Testis (tissue), 3 donors: ENCODE data around the gene CPN1. TPM values are rescaled to one million over a fixed set of nuclear protein-coding genes. Genes with fewer than 3 reads are reported as not detected.

Experiments
- DNase-seq: peaks from one replicate; pipeline ENCODE4 v3.0.0-alpha.2; 2019
- H3K27ac ChIP-seq, 2 donors: fragments of 200-600 bp; sonication (generic); one replicate each; pipeline ENCODE4 v1.5.1; 2019
- H3K27me3 ChIP-seq: fragments of 200-600 bp; sonication (generic); one replicate; pipeline ENCODE4 v1.5.1; 2019
- H3K36me3 ChIP-seq: fragments of 200-600 bp; sonication (generic); one replicate; pipeline ENCODE4 v1.5.1; 2017; ENCODE audit warnings: low read depth; ENCODE audit errors: missing control alignments
- H3K4me1 ChIP-seq: fragments of 200-600 bp; sonication (generic); one replicate; pipeline ENCODE4 v1.5.1; 2019
- H3K4me3 ChIP-seq, 2 donors: fragments of 200-600 bp; sonication (generic); one replicate each; pipeline ENCODE4 v1.5.1; 2017 to 2019
- H3K9me3 ChIP-seq: fragments of 200-600 bp; sonication (generic); one replicate; pipeline ENCODE4 v1.5.1; 2017
- POLR2A ChIP-seq: fragments of 450-650 bp; IDR thresholded peaks from one replicate; pipeline ENCODE4 v1.6.1; 2017; ENCODE audit warnings: antibody characterized with exemption, mild to moderate bottlenecking, moderate library complexity
- WGBS, 2 donors: methylation state at CpG; one replicate each; pipeline ENCODE4 v1.1.5; 2018; 5-methylcytosine and 5-hydroxymethylcytosine counted together
- intact Hi-C: fragments of 100-400 bp; cut with DNase I; formaldehyde crosslinking; loops from one replicate; pipeline ENCODE4 v1.15.1; 2023; ENCODE audit warnings: low total_unique reads
- polyA plus RNA-seq: library from polyadenylated mRNA; stranded (reverse); fragments of 350-450 nt; fragmentation: Illumina TruSeq; extraction: RNeasy Lipid Tissue Mini Kit (QIAGEN cat#74804); gene quantifications from one replicate; pipeline ENCODE4 v1.2.3, GENCODE V29; 2014; ENCODE audit warnings: low read depth, low replicate concordance; ENCODE audit not compliant: insufficient read depth
- total RNA-seq, 2 donors: library from RNA; depleted of rRNA; stranded (reverse); fragments of >200 nt; gene quantifications; one replicate each; pipeline ENCODE4 v1.2.3, GENCODE V29; 2016
- TF ChIP-seq, protein P1 (sequence below), 3 experiments: fragments of 450-650 bp in 2 of 3; fragments of 200-600 bp in 1 of 3; sonication (generic) in 1 of 3; IDR thresholded peaks; one replicate each; pipeline ENCODE4 v1.5.1; 2016 to 2019; ENCODE audit warnings: antibody characterized with exemption in 3 of 3, mild to moderate bottlenecking in 2 of 3, moderate library complexity in 1 of 3

Gene CPN1
- total and polyA plus RNA-seq, 3 donors from 2014 or later = 0.87 to 2.7 (median 2.4) TPM

DNA sequence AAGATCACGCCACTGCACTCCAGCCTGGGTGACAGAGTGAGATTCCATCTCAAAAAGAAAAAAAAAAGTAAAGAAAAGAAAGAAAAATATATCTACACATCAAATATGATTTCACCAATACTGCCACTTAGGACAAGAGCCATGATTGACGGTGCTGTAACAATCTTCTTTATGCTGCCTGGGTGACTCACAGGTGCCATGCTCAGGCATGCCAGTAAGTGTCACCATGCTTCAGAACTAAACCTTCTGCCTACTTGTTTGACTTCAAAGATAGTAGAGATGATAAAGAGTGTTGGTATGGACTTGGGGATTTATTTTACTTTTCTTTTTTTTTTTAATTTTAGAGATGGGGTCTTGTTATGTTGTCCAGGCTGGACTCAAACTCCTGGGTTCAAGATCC lies 38.3 kb downstream of the CPN1 start:
- Histone ChIP-seq H3K4me3 (no peak overlapping the region), H3K27ac (no peak overlapping the region), H3K36me3 (no peaks in the 10 kb centered on the region), H3K9me3 (no peaks in the 10 kb centered on the region), H3K27me3 (no peaks in the 10 kb centered on the region), H3K4me1 (peaks cover 12% of the 10 kb centered on the region)
- TF ChIP-seq, protein P1, sequence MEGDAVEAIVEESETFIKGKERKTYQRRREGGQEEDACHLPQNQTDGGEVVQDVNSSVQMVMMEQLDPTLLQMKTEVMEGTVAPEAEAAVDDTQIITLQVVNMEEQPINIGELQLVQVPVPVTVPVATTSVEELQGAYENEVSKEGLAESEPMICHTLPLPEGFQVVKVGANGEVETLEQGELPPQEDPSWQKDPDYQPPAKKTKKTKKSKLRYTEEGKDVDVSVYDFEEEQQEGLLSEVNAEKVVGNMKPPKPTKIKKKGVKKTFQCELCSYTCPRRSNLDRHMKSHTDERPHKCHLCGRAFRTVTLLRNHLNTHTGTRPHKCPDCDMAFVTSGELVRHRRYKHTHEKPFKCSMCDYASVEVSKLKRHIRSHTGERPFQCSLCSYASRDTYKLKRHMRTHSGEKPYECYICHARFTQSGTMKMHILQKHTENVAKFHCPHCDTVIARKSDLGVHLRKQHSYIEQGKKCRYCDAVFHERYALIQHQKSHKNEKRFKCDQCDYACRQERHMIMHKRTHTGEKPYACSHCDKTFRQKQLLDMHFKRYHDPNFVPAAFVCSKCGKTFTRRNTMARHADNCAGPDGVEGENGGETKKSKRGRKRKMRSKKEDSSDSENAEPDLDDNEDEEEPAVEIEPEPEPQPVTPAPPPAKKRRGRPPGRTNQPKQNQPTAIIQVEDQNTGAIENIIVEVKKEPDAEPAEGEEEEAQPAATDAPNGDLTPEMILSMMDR (IDR thresholded peaks at IDR 0.05) = no peak
- TF ChIP-seq POLR2A = no peak
- intact Hi-C loops = loop anchor here (10.0 kb wide), 1 partner anchor 199 kb away; no protein-coding TSS in a partner anchor
- no peak for DNase-seq
- 81 to 84% methylated on average over 2 of the region's 2 CpGs for WGBS, 2 donors

DNA sequence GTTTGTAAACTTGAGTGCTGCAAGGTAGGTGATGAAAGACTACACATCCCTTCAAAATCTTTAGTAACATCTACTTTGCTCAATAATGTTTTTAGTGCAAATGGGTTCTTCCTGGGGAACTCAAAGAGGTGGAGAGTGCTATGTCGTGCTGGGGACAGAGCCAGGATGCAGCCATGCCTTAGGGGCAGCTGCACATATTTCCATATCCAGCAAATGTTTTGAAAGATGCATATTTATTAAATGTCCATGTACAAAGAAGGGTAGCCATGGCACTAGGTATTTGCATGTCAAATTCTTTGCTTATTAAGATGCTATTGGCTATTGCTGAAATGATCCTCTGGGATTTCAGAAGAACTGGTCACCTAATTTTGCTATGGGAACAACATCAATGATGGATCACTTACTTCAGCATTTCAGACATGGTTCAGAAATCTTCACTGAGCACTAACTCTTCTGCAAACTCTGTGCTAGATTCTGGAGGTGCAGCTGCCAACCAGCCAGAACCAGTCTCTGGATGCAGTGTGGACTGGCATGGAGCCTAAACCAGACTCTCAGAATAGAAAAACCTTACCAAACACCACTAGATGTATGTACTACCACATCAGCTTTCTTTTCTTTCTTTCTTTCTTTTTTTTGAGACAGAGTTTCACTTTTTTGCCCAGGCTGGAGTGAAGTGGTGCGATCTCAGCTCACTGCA lies 40.2 kb downstream of the CPN1 start:
- intact Hi-C loops = loop anchor here (10.0 kb wide), 1 partner anchor 197 kb away; no protein-coding TSS in a partner anchor
- whole genome bisulfite sequencing, 2 donors = 76 to 82% methylated on average over 2 of the region's 2 CpGs
- Histone ChIP-seq H3K9me3 (no peaks in the 10 kb centered on the region), H3K4me3 (no peak overlapping the region), H3K27ac (no peak overlapping the region), H3K4me1 (peaks cover 12% of the 10 kb centered on the region), H3K36me3 (no peaks in the 10 kb centered on the region), H3K27me3 (no peaks in the 10 kb centered on the region)
- TF ChIP-seq, protein P1 (IDR thresholded peaks at IDR 0.05) = no peak
- no peak for TF ChIP-seq POLR2A
- no peak for DNase-seq

DNA sequence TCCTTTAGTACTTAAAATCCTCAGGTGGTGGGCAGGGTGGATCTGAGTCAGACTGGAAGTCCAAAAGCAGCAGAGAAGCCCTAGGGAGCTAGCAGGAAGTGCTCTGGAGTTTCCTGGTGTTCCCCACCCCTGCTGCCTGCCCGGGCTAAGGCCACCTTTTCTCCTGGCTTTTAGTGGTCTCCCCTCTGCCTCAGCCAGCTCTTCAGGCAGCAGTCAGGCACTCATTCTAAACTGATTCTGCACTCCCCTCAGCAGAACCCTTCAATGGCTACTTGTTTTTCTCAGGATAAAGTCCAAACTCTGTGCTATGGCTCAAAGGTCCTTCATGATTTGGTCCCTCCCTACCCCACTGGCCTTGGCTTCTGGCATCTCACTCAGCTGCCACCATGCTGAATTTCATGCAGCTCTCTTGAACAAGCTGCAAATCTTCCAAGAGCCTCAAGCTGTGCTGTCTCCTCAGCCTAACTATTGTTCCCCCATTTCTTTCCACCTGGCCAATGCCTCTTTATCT lies 43.1 kb downstream of the CPN1 start:
- Histone ChIP-seq H3K4me3 (no peak overlapping the region), H3K27me3 (no peaks in the 10 kb centered on the region), H3K36me3 (no peaks in the 10 kb centered on the region), H3K9me3 (no peaks in the 10 kb centered on the region), H3K4me1 (no peaks in the 10 kb centered on the region), H3K27ac (no peak overlapping the region)
- DNase-seq = no peak
- intact Hi-C loops = no loop called here
- 23 to 50% methylated on average over 1 of the region's 1 CpG for WGBS, 2 donors
- no peak for TF ChIP-seq POLR2A
- TF ChIP-seq, protein P1 (IDR thresholded peaks at IDR 0.05) = no peak

DNA sequence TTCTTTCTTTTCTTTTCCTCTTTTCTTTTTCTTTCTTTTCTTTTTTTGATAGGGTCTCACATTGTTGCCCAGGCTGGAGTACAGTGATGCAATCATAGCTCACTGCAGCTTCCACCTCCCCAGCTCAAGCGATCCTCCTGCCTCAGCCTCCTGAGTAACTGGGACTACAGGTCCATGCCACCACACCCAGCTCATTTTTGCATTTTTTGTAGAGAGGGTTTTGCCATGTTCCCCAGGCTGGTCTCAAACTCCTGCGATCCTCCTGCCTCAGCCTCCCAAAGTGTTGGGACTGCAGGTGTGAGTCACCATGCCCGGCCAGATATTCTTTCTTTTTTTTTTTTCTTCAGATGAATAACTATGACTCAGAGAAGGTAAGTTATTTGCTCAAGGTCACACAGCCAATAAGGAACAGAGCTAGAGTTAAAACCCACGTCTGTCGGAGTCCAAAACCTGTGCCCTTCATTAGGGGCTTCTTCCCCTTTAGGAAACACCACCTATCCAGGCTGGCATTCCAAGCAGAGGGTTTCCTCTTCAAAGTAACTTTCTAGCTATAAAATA lies 43.8 kb downstream of the CPN1 start:
- no peak for DNase-seq
- no peaks in the 10 kb centered on the region for H3K9me3 ChIP-seq
- no peaks in the 10 kb centered on the region for H3K4me1 ChIP-seq
- no peak overlapping the region for H3K27ac ChIP-seq
- no peaks in the 10 kb centered on the region for H3K27me3 ChIP-seq
- intact Hi-C loops = no loop called here
- WGBS, 2 donors = 87 to 89% methylated on average over 5 of the region's 5 CpGs
- no peaks in the 10 kb centered on the region for H3K36me3 ChIP-seq
- TF ChIP-seq POLR2A = no peak
- TF ChIP-seq, protein P1 (IDR thresholded peaks at IDR 0.05) = no peak
- H3K4me3 ChIP-seq = no peak overlapping the region
